HepG2 (cell line): Measurements from ENCODE around the gene C1S. TPM values are rescaled to one million over a fixed set of nuclear protein-coding genes. Genes with fewer than 3 reads are reported as not detected.
A peak's percentile ranks its signal among the peaks of the same experiment; 100 is the strongest.

Experiments used
- ATAC-seq: fragments of 200-7000 bp; cut with Tn5 transposase; 3 replicates; pipeline ENCODE4 v1.9.1; 2020; ENCODE audit warnings: mild to moderate bottlenecking, moderate library complexity
- Bru-seq: library from RNA; stranded (reverse); fragments of 400-500 nt; gene quantifications from one replicate; lab custom pipeline; 2021; lab: Mats Ljungman, UMichigan
- BruChase-seq, 2 experiments: library from RNA; stranded (reverse); fragments of 400-500 nt; gene quantifications; one replicate each; lab custom pipeline; 2021; lab: Mats Ljungman, UMichigan
- BruUV-seq: library from RNA; stranded (reverse); fragments of 400-500 nt; replicated peaks from 2 replicates; lab custom pipeline; 2021; lab: Mats Ljungman, UMichigan
- CTCF ChIA-PET: fragments of 300-600 bp; formaldehyde crosslinking; extraction: SDS; loops from one replicate; lab custom pipeline; 2021; ENCODE audit warnings: low total read pairs, inconsistent platforms, low intra/inter-chr PET ratio; lab: Yijun Ruan, JAX
- POLR2A ChIA-PET: fragments of 350-600 bp; sonication (Branson Sonifier 250); formaldehyde crosslinking; loops from one replicate; lab custom pipeline; 2020; ENCODE audit warnings: antibody characterized with exemption, inconsistent platforms; lab: Yijun Ruan, JAX
- DNase-seq: peaks from one replicate; pipeline ENCODE4 v3.0.0-alpha.2; 2015; ENCODE audit warnings: low spot score
- FAIRE-seq: peaks from 3 replicates; lab custom pipeline; 2011; peaks lifted over from hg19 to GRCh38; lab: Jason Lieb, UNC
- H2AFZ ChIP-seq: one replicate; pipeline ENCODE4 v1.6.1; 2011; ENCODE audit warnings: low read length, inconsistent platforms
- H3K27ac ChIP-seq: fragments of 300-600 bp; 3 replicates; pipeline ENCODE4 v1.8.0; 2011; ENCODE audit warnings: mixed run types, mild to moderate bottlenecking, mixed read lengths, low read length, inconsistent platforms; ENCODE audit not compliant: insufficient read depth; ENCODE audit errors: extremely low read length
- H3K27me3 ChIP-seq, 2 experiments: fragments of 200-600 bp in 1 of 2; 2 replicates in 1 of 2; 3 replicates in 1 of 2; pipeline versions ENCODE4 v1.6.0 to v1.8.0; 2011; ENCODE audit warnings: low read length in 2 of 2, mild to moderate bottlenecking in 2 of 2, moderate library complexity in 2 of 2, inconsistent platforms in 1 of 2; ENCODE audit not compliant: insufficient read depth in 2 of 2, control insufficient read depth in 1 of 2
- H3K36me3 ChIP-seq, 2 experiments: fragments of 200-600 bp in 1 of 2; replicated peaks in 1 of 2; 2 replicates in 1 of 2; 3 replicates in 1 of 2; pipeline versions ENCODE4 v1.5.1 to v1.8.0; 2011; ENCODE audit warnings: low read length in 2 of 2, inconsistent platforms in 1 of 2; ENCODE audit not compliant: insufficient read depth in 2 of 2, control insufficient read depth in 1 of 2
- H3K4me1 ChIP-seq: 2 replicates; pipeline ENCODE4 v1.5.1; 2012; ENCODE audit warnings: low read length, inconsistent platforms; ENCODE audit not compliant: insufficient read depth
- H3K4me2 ChIP-seq: 2 replicates; pipeline ENCODE4 v1.6.0; 2011; ENCODE audit warnings: low read depth, low read length, inconsistent platforms
- H3K4me3 ChIP-seq, 3 experiments: fragments of 200-600 bp in 1 of 3; sonication (generic), shearing (Covaris generic) in 1 of 3; replicated peaks in 1 of 3; 2 replicates each; pipeline ENCODE4 v1.5.1; 2011 to 2016; ENCODE audit warnings: low read length in 3 of 3, inconsistent platforms in 2 of 3, low read depth in 2 of 3, mild to moderate bottlenecking in 2 of 3, control low read depth in 1 of 3, mixed read lengths in 1 of 3; ENCODE audit not compliant: insufficient read depth in 1 of 3
- H3K79me2 ChIP-seq: one replicate; pipeline ENCODE4 v1.6.1; 2011; ENCODE audit warnings: low read length, inconsistent platforms; ENCODE audit not compliant: insufficient read depth
- H3K9ac ChIP-seq: 2 replicates; pipeline ENCODE4 v1.6.0; 2011; ENCODE audit warnings: mild to moderate bottlenecking, low read depth, low read length, inconsistent platforms; ENCODE audit not compliant: insufficient read depth
- H3K9me3 ChIP-seq: 2 replicates; pipeline ENCODE4 v1.5.1; 2012; ENCODE audit warnings: mild to moderate bottlenecking, low read length
- H4K20me1 ChIP-seq: 2 replicates; pipeline ENCODE4 v1.6.0; 2011; ENCODE audit warnings: inconsistent platforms, mild to moderate bottlenecking, low read length, moderate library complexity; ENCODE audit not compliant: insufficient read depth
- ZMYM2 ChIP-seq: sonication (generic); formaldehyde crosslinking; IDR thresholded peaks from 2 replicates; pipeline ENCODE4 v1.8.0; 2022; ENCODE audit warnings: mild to moderate bottlenecking, missing genetic modification reagents
- WGBS: methylation state at CpG from one replicate; pipeline ENCODE4 v1.1.6; 2017; ENCODE audit warnings: low lambda C conversion rate; 5-methylcytosine and 5-hydroxymethylcytosine counted together
- in situ Hi-C: cut with HindIII; loops from 2 replicates; pipeline ENCODE4 v1.10.0; 2017; ENCODE audit warnings: low pct_unique_long_range_greater_than_20kb; ENCODE audit not compliant: extremely low pct_ligation_motif_present
- intact Hi-C: fragments of 100-400 bp; cut with micrococcal nuclease; formaldehyde crosslinking; loops from one replicate; pipeline ENCODE4 v1.10.0; 2022; ENCODE audit not compliant: unreplicated experiment
- long read RNA-seq, 2 experiments: library from RNA in 1 of 2; library from polyadenylated mRNA in 1 of 2; stranded (forward) in 1 of 2; unstranded in 1 of 2; transcript quantifications; one replicate each; pipeline ENCODE4 v2.0.0, GENCODE V29; 2019 to 2022
- polyA minus RNA-seq, 3 experiments: library from RNA; depleted of rRNA, polyadenylated mRNA; stranded (reverse); fragments of >200 nt; gene quantifications; 2 replicates each; pipeline ENCODE4 v1.2.3, GENCODE V29; 2011; ENCODE audit warnings: low replicate concordance in 1 of 3
- polyA plus RNA-seq, 8 experiments: library from polyadenylated mRNA; depleted of rRNA in 3 of 8; stranded (reverse) in 7 of 8; unstranded in 1 of 8; fragments of >200 nt; fragmentation: Illumina TruSeq in 4 of 8; extraction: Trizol in 4 of 8; gene quantifications; 2 replicates each; pipeline versions ENCODE4 v1.2.1 to v1.2.3, GENCODE V29; 2011 to 2016; ENCODE audit warnings: low read depth in 4 of 8, missing spikeins in 1 of 8, mixed read lengths in 1 of 8; ENCODE audit not compliant: insufficient read depth in 1 of 8
- total RNA-seq, 5 experiments: library from RNA; depleted of rRNA; stranded (reverse); fragments of >200 nt; fragmentation: Illumina TruSeq; extraction: Trizol; gene quantifications; 2 replicates each; pipeline ENCODE4 v1.2.3, GENCODE V29; 2016; ENCODE audit warnings: low read depth in 1 of 5
- TF ChIP-seq, protein P1 (sequence below): sonication (generic); formaldehyde crosslinking; IDR thresholded peaks from 2 replicates; pipeline ENCODE4 v1.4.0; 2020; ENCODE audit warnings: mild to moderate bottlenecking, missing genetic modification reagents, borderline replicate concordance
- TF ChIP-seq, protein P2 (sequence below): IDR thresholded peaks from 2 replicates; pipeline ENCODE4 v1.6.1; 2016; ENCODE audit warnings: low read depth, control low read depth

Gene C1S
- total RNA-seq (2016; rRNA removed; fragmentation: Illumina TruSeq; extraction: Trizol): 8.2 and 18.2 TPM in 2 replicates
- total RNA-seq (2016; cell fraction: cytosol; rRNA removed; fragmentation: Illumina TruSeq; extraction: Trizol; ENCODE audit: low read depth): 2.7 and 2.8 TPM in 2 replicates
- total RNA-seq (2016; cell fraction: insoluble cytoplasmic fraction; rRNA removed; fragmentation: Illumina TruSeq; extraction: Trizol): 8.4 and 18.7 TPM in 2 replicates
- total RNA-seq (2016; cell fraction: membrane; rRNA removed; fragmentation: Illumina TruSeq; extraction: Trizol): 3.2 and 3.7 TPM in 2 replicates
- 17.9 and 19.4 TPM in 2 replicates for total RNA-seq (2016; cell fraction: nucleus; rRNA removed; fragmentation: Illumina TruSeq; extraction: Trizol)
- 14.5 and 23.3 TPM in 2 replicates for polyA plus RNA-seq (2011; rRNA removed)
- 9.6 and 18.5 TPM in 2 replicates for polyA plus RNA-seq (2011; cell fraction: cytosol; rRNA removed)
- 14.4 and 22.0 TPM in 2 replicates for polyA plus RNA-seq (2011; cell fraction: nucleus; rRNA removed)
- polyA plus RNA-seq (2012): 9.8 and 10.0 TPM in 2 replicates
- 0.91 and 1.0 TPM in 2 replicates for polyA plus RNA-seq (2016; cell fraction: cytosol; fragmentation: Illumina TruSeq; extraction: Trizol; ENCODE audit: low read depth)
- 6.4 and 6.7 TPM in 2 replicates for polyA plus RNA-seq (2016; cell fraction: insoluble cytoplasmic fraction; fragmentation: Illumina TruSeq; extraction: Trizol; ENCODE audit: low read depth)
- 1.8 and 2.2 TPM in 2 replicates for polyA plus RNA-seq (2016; cell fraction: membrane; fragmentation: Illumina TruSeq; extraction: Trizol; ENCODE audit: low read depth)
- 26.0 and 30.9 TPM in 2 replicates for polyA plus RNA-seq (2016; cell fraction: nucleus; fragmentation: Illumina TruSeq; extraction: Trizol; ENCODE audit: insufficient read depth, low read depth)
- polyA minus RNA-seq (2011; rRNA and poly(A)+ RNA removed; ENCODE audit: low replicate concordance): 3.8 and 12.0 TPM in 2 replicates
- 7.0 and 14.3 TPM in 2 replicates for polyA minus RNA-seq (2011; cell fraction: cytosol; rRNA and poly(A)+ RNA removed)
- polyA minus RNA-seq (2011; cell fraction: nucleus; rRNA and poly(A)+ RNA removed): 14.0 and 26.4 TPM in 2 replicates
- percentile 41 among the genes with signal in this experiment for Bru-seq, nascent RNA
- percentile 47 among the genes with signal in this experiment for BruChase-seq, experiment 1, labeled RNA remaining after a 6-hour chase
- percentile 49 among the genes with signal in this experiment for BruChase-seq, experiment 2, labeled RNA remaining after a 2-hour chase
- long read RNA-seq, experiment 1, transcript C1S-201 (12 exons, 2,972 nt): major isoform, 7 of 9 reads
- long read RNA-seq, experiment 1, partial matches to known transcripts: 1 of 9 reads
- long read RNA-seq, experiment 1, other reads (novel, unspliced or antisense): 1 of 9 reads
- long read RNA-seq, experiment 2, transcript C1S-202 (12 exons, 2,635 nt): major isoform, 5 of 19 reads
- long read RNA-seq, experiment 2, transcript C1S-201 (12 exons, 2,972 nt): major isoform, 5 of 19 reads
- long read RNA-seq, experiment 2, partial matches to known transcripts: 2 of 19 reads
- long read RNA-seq, experiment 2, other reads (novel, unspliced or antisense): 7 of 19 reads

DNA sequence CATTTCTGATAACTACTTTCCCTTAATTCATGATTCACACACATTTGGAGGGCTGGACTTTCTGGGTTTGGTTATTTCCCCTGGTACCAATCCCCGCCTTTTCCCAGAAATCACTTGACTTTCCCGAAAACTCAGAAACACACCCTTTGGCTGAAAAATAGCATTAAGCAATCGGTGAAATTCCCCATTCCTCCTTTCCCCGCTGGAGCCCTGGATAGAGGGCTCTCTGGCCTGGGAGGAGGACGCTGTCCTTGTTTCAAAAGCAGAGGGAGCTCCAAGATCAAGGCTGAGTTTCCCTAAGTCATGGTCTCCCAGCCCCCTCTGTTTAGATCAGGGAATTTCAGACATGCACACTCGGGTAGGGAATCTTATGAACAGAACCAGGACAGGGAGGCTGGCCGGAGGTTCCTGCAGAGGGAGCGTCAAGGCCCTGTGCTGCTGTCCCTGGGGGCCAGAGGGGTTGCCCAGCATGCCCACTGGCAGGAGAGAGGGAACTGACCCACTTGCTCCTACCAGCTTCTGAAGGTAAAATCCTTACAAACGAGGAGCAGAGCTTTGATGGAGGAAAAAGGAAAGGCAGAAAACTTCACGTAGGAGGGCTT lies at the start of gene C1S:
C1S (plus strand) TSS at position 366 of the 602 bp plus-strand sequence. CDS start 1,195 bp downstream, outside the sequence.
- no peaks in the 10 kb centered on the region for H3K79me2 ChIP-seq
- peak; percentile 93 for DNase-seq
- ChIA-PET CTCF (interaction anchor here (0.8 to 3.3 kb wide), 6 partner anchors 18 to 102 kb away, joined by 3 to 45 read pairs (median 8); partner anchors contain the start of genes C1R and C1RL), POLR2A (interaction anchor here (1.0 to 3.0 kb wide), 15 partner anchors 12 to 447 kb away, joined by 3 to 45 read pairs (median 4); partner anchors contain the start of genes C12orf57, C1RL, LPCAT3 and RBP5)
- H3K4me2 ChIP-seq: peak within 1 kb of the TSS; percentile 71
- peak within 1 kb of the TSS; percentile 25 for H2AFZ ChIP-seq
- peak; percentile 93 for FAIRE-seq
- no peaks in the 10 kb centered on the region for H3K36me3 ChIP-seq
- peaks cover 64% of the 10 kb centered on the region for H3K4me1 ChIP-seq
- WGBS: 1% methylated on average over 10 of the region's 10 CpGs
- H3K9ac ChIP-seq: peak within 1 kb of the TSS; percentile 35
- H3K4me3 ChIP-seq: peak within 1 kb of the TSS in 2 of 3 experiments; percentile 6 to 27; a peak in 3 of 6 replicates
- no peaks in the 10 kb centered on the region for H3K27me3 ChIP-seq
- H3K9me3 ChIP-seq: no peaks in the 10 kb centered on the region
- peak; percentile 93 for ATAC-seq
- intact Hi-C loops: loop anchor here (1.0 to 2.0 kb wide), 6 partner anchors 18 to 84 kb away; partner anchors contain the start of genes C1R, C1RL and CLSTN3
- H3K27ac ChIP-seq: peak within 1 kb of the TSS; percentile 30
- H4K20me1 ChIP-seq: no peaks in the 10 kb centered on the region
- in situ Hi-C loops: loop anchor here (10.0 kb wide), 1 partner anchor 54 kb away; no protein-coding TSS in a partner anchor
- no TSS peak for BruUV-seq
- TF ChIP-seq, protein P1, sequence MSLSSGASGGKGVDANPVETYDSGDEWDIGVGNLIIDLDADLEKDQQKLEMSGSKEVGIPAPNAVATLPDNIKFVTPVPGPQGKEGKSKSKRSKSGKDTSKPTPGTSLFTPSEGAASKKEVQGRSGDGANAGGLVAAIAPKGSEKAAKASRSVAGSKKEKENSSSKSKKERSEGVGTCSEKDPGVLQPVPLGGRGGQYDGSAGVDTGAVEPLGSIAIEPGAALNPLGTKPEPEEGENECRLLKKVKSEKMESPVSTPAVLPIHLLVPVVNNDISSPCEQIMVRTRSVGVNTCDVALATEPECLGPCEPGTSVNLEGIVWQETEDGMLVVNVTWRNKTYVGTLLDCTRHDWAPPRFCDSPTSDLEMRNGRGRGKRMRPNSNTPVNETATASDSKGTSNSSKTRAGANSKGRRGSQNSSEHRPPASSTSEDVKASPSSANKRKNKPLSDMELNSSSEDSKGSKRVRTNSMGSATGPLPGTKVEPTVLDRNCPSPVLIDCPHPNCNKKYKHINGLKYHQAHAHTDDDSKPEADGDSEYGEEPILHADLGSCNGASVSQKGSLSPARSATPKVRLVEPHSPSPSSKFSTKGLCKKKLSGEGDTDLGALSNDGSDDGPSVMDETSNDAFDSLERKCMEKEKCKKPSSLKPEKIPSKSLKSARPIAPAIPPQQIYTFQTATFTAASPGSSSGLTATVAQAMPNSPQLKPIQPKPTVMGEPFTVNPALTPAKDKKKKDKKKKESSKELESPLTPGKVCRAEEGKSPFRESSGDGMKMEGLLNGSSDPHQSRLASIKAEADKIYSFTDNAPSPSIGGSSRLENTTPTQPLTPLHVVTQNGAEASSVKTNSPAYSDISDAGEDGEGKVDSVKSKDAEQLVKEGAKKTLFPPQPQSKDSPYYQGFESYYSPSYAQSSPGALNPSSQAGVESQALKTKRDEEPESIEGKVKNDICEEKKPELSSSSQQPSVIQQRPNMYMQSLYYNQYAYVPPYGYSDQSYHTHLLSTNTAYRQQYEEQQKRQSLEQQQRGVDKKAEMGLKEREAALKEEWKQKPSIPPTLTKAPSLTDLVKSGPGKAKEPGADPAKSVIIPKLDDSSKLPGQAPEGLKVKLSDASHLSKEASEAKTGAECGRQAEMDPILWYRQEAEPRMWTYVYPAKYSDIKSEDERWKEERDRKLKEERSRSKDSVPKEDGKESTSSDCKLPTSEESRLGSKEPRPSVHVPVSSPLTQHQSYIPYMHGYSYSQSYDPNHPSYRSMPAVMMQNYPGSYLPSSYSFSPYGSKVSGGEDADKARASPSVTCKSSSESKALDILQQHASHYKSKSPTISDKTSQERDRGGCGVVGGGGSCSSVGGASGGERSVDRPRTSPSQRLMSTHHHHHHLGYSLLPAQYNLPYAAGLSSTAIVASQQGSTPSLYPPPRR (CRISPR knock-in tag): 0 out of 2 replicates have a peak, but pooled peaks have one; percentile 17
- TF ChIP-seq, protein P2, sequence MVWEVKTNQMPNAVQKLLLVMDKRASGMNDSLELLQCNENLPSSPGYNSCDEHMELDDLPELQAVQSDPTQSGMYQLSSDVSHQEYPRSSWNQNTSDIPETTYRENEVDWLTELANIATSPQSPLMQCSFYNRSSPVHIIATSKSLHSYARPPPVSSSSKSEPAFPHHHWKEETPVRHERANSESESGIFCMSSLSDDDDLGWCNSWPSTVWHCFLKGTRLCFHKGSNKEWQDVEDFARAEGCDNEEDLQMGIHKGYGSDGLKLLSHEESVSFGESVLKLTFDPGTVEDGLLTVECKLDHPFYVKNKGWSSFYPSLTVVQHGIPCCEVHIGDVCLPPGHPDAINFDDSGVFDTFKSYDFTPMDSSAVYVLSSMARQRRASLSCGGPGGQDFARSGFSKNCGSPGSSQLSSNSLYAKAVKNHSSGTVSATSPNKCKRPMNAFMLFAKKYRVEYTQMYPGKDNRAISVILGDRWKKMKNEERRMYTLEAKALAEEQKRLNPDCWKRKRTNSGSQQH (CRISPR knock-in tag): 0 out of 2 replicates have a peak, but pooled peaks have one; percentile 27
- TF ChIP-seq ZMYM2 (CRISPR knock-in tag): no peak
